Measurements from ENCODE around the gene ZNF212.

ZNF212 gene

DNA sequence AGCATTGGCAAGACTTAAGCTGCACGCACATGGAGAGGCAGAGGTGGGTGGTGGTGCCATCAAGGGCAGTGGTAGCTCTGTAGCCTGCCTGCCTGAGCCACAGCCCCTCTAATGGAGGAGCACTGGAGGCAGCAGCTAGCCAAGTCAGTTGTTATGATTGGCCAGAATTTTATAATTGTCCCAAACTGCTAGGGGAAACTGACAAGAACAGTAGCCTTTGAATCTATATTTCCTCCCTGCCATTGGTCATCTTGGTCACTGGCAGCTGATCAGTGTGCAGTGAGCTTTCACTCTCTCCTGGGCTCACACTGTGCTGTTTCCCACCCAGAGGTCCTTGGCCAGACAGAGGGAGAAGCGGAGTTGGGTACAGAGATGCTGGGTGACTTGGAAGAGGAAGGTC lies 12.9 kb downstream of the ZNF212 start:
- Histone ChIP-seq H3K4me3 (ENCODE audit: low read length, poor library complexity, severe bottlenecking) (no peak overlapping the region), H3K4me1 (ENCODE audit: insufficient read depth, low read length, poor library complexity, severe bottlenecking) (no peaks in the 10 kb centered on the region)

DNA sequence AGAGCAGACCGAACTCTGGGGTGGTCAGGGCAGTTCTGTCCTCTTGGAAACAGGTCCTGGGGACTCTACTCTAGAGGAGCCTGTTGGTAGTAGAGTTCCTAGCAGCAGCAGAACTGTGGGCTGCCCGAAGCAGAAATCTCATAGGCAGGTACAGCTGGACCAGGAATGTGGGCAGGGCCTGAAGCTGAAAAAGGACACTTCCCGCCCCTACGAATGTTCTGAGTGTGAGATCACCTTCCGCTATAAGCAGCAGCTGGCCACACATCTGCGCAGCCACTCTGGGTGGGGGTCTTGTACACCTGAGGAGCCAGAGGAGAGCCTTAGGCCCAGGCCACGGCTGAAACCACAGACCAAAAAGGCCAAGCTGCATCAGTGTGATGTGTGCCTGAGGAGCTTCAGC lies 14.2 kb downstream of the ZNF212 start:
- H3K9me3 ChIP-seq (ENCODE audit: insufficient read depth, low read depth, low read length): no peaks in the 10 kb centered on the region
- no peak overlapping the region for H2AFZ ChIP-seq (ENCODE audit: low read length)
- H3K27me3 ChIP-seq (ENCODE audit: insufficient read depth, low read length, poor library complexity, severe bottlenecking): no peaks in the 10 kb centered on the region
- no peak overlapping the region for H3K9ac ChIP-seq (ENCODE audit: low read depth, low read length, poor library complexity, severe bottlenecking)
- no peaks in the 10 kb centered on the region for H3K9me2 ChIP-seq (replicated peaks; ENCODE audit: low read depth, low read length)
- H3K4me1 ChIP-seq (ENCODE audit: insufficient read depth, low read length, poor library complexity, severe bottlenecking): no peaks in the 10 kb centered on the region
- H3K4me3 ChIP-seq (ENCODE audit: low read length, poor library complexity, severe bottlenecking): no peak overlapping the region
- H4K20me1 ChIP-seq (ENCODE audit: insufficient read depth, low read length, poor library complexity, severe bottlenecking): no peaks in the 10 kb centered on the region
- H3K79me2 ChIP-seq (ENCODE audit: insufficient read depth, low read length): no peaks in the 10 kb centered on the region
- H3K4me2 ChIP-seq (ENCODE audit: low read depth, low read length, poor library complexity, severe bottlenecking): no peak overlapping the region
- no peak for TF ChIP-seq EZH2phosphoT487 (IDR thresholded peaks at IDR 0.05; ENCODE audit: borderline replicate concordance)
- TF ChIP-seq, protein P1, sequence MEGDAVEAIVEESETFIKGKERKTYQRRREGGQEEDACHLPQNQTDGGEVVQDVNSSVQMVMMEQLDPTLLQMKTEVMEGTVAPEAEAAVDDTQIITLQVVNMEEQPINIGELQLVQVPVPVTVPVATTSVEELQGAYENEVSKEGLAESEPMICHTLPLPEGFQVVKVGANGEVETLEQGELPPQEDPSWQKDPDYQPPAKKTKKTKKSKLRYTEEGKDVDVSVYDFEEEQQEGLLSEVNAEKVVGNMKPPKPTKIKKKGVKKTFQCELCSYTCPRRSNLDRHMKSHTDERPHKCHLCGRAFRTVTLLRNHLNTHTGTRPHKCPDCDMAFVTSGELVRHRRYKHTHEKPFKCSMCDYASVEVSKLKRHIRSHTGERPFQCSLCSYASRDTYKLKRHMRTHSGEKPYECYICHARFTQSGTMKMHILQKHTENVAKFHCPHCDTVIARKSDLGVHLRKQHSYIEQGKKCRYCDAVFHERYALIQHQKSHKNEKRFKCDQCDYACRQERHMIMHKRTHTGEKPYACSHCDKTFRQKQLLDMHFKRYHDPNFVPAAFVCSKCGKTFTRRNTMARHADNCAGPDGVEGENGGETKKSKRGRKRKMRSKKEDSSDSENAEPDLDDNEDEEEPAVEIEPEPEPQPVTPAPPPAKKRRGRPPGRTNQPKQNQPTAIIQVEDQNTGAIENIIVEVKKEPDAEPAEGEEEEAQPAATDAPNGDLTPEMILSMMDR (conservative IDR thresholded peaks at IDR 0.05; ENCODE audit: low read length): no peak
- no peaks in the 10 kb centered on the region for H3F3A ChIP-seq (ENCODE audit: low read depth)
- peaks cover 61% of the 10 kb centered on the region for H3K36me3 ChIP-seq (ENCODE audit: insufficient read depth, low read length)

More for the DNA sequence above, 12.9 kb downstream of the ZNF212 start:
- no peak for TF ChIP-seq EZH2phosphoT487 (IDR thresholded peaks at IDR 0.05; ENCODE audit: borderline replicate concordance)
- H3K9ac ChIP-seq (ENCODE audit: low read depth, low read length, poor library complexity, severe bottlenecking): no peak overlapping the region
- no peaks in the 10 kb centered on the region for H3K9me3 ChIP-seq (ENCODE audit: insufficient read depth, low read depth, low read length)
- H3F3A ChIP-seq (ENCODE audit: low read depth): no peaks in the 10 kb centered on the region
- no peaks in the 10 kb centered on the region for H3K27me3 ChIP-seq (ENCODE audit: insufficient read depth, low read length, poor library complexity, severe bottlenecking)
- H4K20me1 ChIP-seq (ENCODE audit: insufficient read depth, low read length, poor library complexity, severe bottlenecking): no peaks in the 10 kb centered on the region
- H3K79me2 ChIP-seq (ENCODE audit: insufficient read depth, low read length): peaks cover 8% of the 10 kb centered on the region
- peaks cover 61% of the 10 kb centered on the region for H3K36me3 ChIP-seq (ENCODE audit: insufficient read depth, low read length)
- H3K4me2 ChIP-seq (ENCODE audit: low read depth, low read length, poor library complexity, severe bottlenecking): no peak overlapping the region
- H3K9me2 ChIP-seq (replicated peaks; ENCODE audit: low read depth, low read length): no peaks in the 10 kb centered on the region
- no peak overlapping the region for H2AFZ ChIP-seq (ENCODE audit: low read length)

DNA sequence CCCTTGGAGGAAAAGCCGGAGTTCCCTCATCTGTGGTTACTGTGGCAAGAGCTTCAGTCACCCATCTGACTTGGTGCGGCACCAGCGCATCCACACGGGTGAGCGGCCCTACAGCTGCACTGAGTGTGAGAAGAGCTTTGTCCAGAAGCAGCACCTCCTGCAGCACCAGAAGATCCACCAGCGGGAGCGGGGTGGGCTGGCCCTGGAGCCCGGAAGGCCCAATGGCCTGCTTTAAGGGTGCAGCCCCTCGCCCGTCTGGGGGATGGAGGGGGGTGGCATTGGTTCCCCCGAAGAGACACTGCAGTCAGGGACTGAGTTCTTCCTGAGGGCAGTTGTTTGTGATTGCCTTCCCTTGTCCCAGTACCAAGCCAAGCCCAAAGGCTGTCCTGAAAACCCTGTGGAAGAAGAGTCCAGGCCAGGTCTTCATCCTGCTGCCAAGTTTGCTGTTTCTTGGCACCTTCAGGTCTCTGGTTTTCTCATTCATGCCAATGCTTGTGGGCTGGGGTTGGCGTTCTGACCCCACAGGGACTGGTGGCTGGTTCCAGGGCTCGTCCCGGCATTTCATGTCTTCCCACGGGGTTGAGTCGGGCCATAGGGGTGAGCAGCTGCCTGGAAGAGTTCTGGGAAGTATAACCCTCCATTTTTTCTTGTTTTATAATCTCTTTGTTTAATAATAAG lies 14.9 kb downstream of the ZNF212 start:
- no peaks in the 10 kb centered on the region for H3K9me3 ChIP-seq (ENCODE audit: insufficient read depth, low read depth, low read length)
- no peaks in the 10 kb centered on the region for H3K4me1 ChIP-seq (ENCODE audit: insufficient read depth, low read length, poor library complexity, severe bottlenecking)
- H3K9me2 ChIP-seq (replicated peaks; ENCODE audit: low read depth, low read length): no peaks in the 10 kb centered on the region
- no peaks in the 10 kb centered on the region for H3F3A ChIP-seq (ENCODE audit: low read depth)
- TF ChIP-seq EZH2phosphoT487 (IDR thresholded peaks at IDR 0.05; ENCODE audit: borderline replicate concordance): no peak
- TF ChIP-seq, protein P1 (conservative IDR thresholded peaks at IDR 0.05; ENCODE audit: low read length): no peak
- no peaks in the 10 kb centered on the region for H3K79me2 ChIP-seq (ENCODE audit: insufficient read depth, low read length)
- H2AFZ ChIP-seq (ENCODE audit: low read length): no peak overlapping the region
- H3K9ac ChIP-seq (ENCODE audit: low read depth, low read length, poor library complexity, severe bottlenecking): no peak overlapping the region
- H3K4me2 ChIP-seq (ENCODE audit: low read depth, low read length, poor library complexity, severe bottlenecking): no peak overlapping the region
- H3K36me3 ChIP-seq (ENCODE audit: insufficient read depth, low read length): peaks cover 61% of the 10 kb centered on the region
- H3K4me3 ChIP-seq (ENCODE audit: low read length, poor library complexity, severe bottlenecking): no peak overlapping the region
- H4K20me1 ChIP-seq (ENCODE audit: insufficient read depth, low read length, poor library complexity, severe bottlenecking): no peaks in the 10 kb centered on the region
- no peaks in the 10 kb centered on the region for H3K27me3 ChIP-seq (ENCODE audit: insufficient read depth, low read length, poor library complexity, severe bottlenecking)

DNA sequence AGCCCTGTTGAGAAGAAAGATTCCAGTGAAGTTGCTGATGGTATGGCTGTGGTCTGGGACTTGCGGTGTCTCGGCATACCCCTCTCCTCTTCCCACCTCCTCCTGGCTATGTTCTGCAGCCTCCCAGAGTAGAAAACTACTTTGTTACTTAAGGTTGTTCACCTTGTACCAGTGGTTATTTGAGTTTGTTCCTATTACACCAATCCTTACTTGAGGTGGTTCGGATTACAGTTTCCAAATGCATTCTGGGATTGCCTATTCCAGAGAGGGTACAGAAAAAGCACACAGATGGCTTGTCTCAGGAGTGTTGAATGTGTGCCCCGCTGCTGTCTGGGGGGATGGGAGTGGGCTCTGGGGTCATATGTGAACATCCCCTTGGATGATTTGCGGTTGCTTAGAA lies 15.7 kb downstream of the ZNF212 start:
- no peaks in the 10 kb centered on the region for H3K4me1 ChIP-seq (ENCODE audit: insufficient read depth, low read length, poor library complexity, severe bottlenecking)
- H3K36me3 ChIP-seq (ENCODE audit: insufficient read depth, low read length): peaks cover 61% of the 10 kb centered on the region
- H3K9ac ChIP-seq (ENCODE audit: low read depth, low read length, poor library complexity, severe bottlenecking): no peak overlapping the region
- H3K27me3 ChIP-seq (ENCODE audit: insufficient read depth, low read length, poor library complexity, severe bottlenecking): no peaks in the 10 kb centered on the region
- no peak overlapping the region for H2AFZ ChIP-seq (ENCODE audit: low read length)
- H3K9me3 ChIP-seq (ENCODE audit: insufficient read depth, low read depth, low read length): no peaks in the 10 kb centered on the region
- TF ChIP-seq, protein P1 (conservative IDR thresholded peaks at IDR 0.05; ENCODE audit: low read length): no peak
- TF ChIP-seq EZH2phosphoT487 (IDR thresholded peaks at IDR 0.05; ENCODE audit: borderline replicate concordance): no peak
- no peaks in the 10 kb centered on the region for H3F3A ChIP-seq (ENCODE audit: low read depth)
- H3K4me3 ChIP-seq (ENCODE audit: low read length, poor library complexity, severe bottlenecking): no peak overlapping the region
- no peaks in the 10 kb centered on the region for H3K9me2 ChIP-seq (replicated peaks; ENCODE audit: low read depth, low read length)
- H3K4me2 ChIP-seq (ENCODE audit: low read depth, low read length, poor library complexity, severe bottlenecking): no peak overlapping the region
- no peaks in the 10 kb centered on the region for H3K79me2 ChIP-seq (ENCODE audit: insufficient read depth, low read length)
- H4K20me1 ChIP-seq (ENCODE audit: insufficient read depth, low read length, poor library complexity, severe bottlenecking): no peaks in the 10 kb centered on the region

Measured in Loucy (cell line).